Smooth muscle cell (in vitro differentiated cells): Measurements from ENCODE around the gene ADCY2. TPM values are rescaled to one million over a fixed set of nuclear protein-coding genes. Genes with fewer than 3 reads are reported as not detected.

ENCODE experiments used
- DNase-seq: peaks from one replicate; lab custom pipeline; 2025; ENCODE audit not compliant: unreplicated experiment; lab: John Stamatoyannopoulos, UW
- H2AFZ ChIP-seq: fragments of 200-600 bp; sonication (generic); 2 replicates; pipeline ENCODE4 v1.6.0; 2016; ENCODE audit warnings: antibody characterized with exemption, low read depth, mild to moderate bottlenecking
- H3F3A ChIP-seq: fragments of 200-600 bp; sonication (generic); 2 replicates; pipeline ENCODE4 v1.6.0; 2017; ENCODE audit warnings: antibody characterized with exemption, low read depth
- H3K27ac ChIP-seq: fragments of 200-600 bp; sonication (generic); 2 replicates; pipeline ENCODE4 v1.5.1; 2016; ENCODE audit warnings: low read depth, mild to moderate bottlenecking
- H3K27me3 ChIP-seq: fragments of 200-600 bp; sonication (generic); 2 replicates; pipeline ENCODE4 v1.6.1; 2016; ENCODE audit warnings: low read depth, mild to moderate bottlenecking
- H3K36me3 ChIP-seq: fragments of 200-600 bp; sonication (generic); 2 replicates; pipeline ENCODE4 v1.5.1; 2016; ENCODE audit warnings: low read depth
- H3K4me1 ChIP-seq: fragments of 200-600 bp; sonication (generic); 2 replicates; pipeline ENCODE4 v1.5.1; 2016; ENCODE audit warnings: low read depth
- H3K4me2 ChIP-seq: fragments of 200-600 bp; sonication (generic); 2 replicates; pipeline ENCODE4 v1.6.0; 2016; ENCODE audit warnings: mild to moderate bottlenecking
- H3K4me3 ChIP-seq: fragments of 200-600 bp; sonication (generic); 2 replicates; pipeline ENCODE4 v1.5.1; 2016; ENCODE audit warnings: mild to moderate bottlenecking
- H3K79me2 ChIP-seq: fragments of 200-600 bp; sonication (generic); 2 replicates; pipeline ENCODE4 v1.6.0; 2016; ENCODE audit warnings: low read depth, mild to moderate bottlenecking
- H3K9ac ChIP-seq: fragments of 200-600 bp; sonication (generic); 2 replicates; pipeline ENCODE4 v1.6.0; 2016; ENCODE audit warnings: low read depth
- H3K9me3 ChIP-seq: fragments of 200-600 bp; sonication (generic); replicated peaks from 2 replicates; pipeline ENCODE4 v1.5.1; 2016; ENCODE audit warnings: low read depth
- H4K20me1 ChIP-seq: fragments of 200-600 bp; sonication (generic); 2 replicates; pipeline ENCODE4 v1.6.0; 2016; ENCODE audit warnings: low read depth
- WGBS: methylation state at CpG from one replicate; pipeline ENCODE4 v1.1.7; 2016; ENCODE audit warnings: low lambda C conversion rate; 5-methylcytosine and 5-hydroxymethylcytosine counted together
- polyA plus RNA-seq: library from polyadenylated mRNA; unstranded; fragments of >200 nt; fragmentation: Nextera tagmentation; extraction: Ambion mirVana; gene quantifications from 2 replicates; pipeline ENCODE4 v1.2.1, GENCODE V29; 2016
- total RNA-seq: library from RNA; depleted of rRNA; stranded (reverse); fragments of >200 nt; gene quantifications from 2 replicates; pipeline ENCODE4 v1.2.3, GENCODE V29; 2014
- TF ChIP-seq, protein P1 (sequence below): fragments of 200-600 bp; sonication (generic); IDR thresholded peaks from 2 replicates; pipeline ENCODE4 v1.5.1; 2017; ENCODE audit warnings: borderline replicate concordance, mild to moderate bottlenecking, antibody characterized with exemption; ENCODE audit not compliant: insufficient read depth, poor library complexity, severe bottlenecking

Gene ADCY2
- total and polyA plus RNA-seq, 2 experiments from 2014 or later = 2.8 to 8.0 TPM

DNA sequence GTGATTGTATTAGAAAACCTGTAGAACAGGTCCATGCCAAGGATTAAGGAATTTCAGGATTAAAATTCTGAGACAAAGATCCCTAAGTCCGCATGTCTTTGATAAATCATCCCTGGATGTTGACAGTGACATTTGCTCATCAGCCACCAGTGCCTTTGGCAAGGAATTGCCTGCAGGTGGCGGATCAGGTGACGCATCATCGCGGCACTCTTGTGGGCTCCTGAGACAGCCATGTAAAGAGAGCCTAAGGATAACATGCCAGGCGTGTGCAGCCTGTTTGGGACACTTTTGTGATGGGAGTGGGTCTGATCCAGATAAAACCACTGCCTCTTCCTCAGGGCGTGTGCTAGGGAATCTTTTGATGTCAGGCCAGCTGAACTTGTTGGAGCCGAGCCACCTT, 40.6 kb downstream of the ADCY2 start:
- Histone ChIP-seq H3F3A (no peaks in the 10 kb centered on the region), H3K27ac (no peak overlapping the region), H3K4me3 (no peak overlapping the region), H3K79me2 (no peaks in the 10 kb centered on the region), H3K27me3 (no peaks in the 10 kb centered on the region), H3K4me2 (no peak overlapping the region), H4K20me1 (no peaks in the 10 kb centered on the region), H3K9ac (no peak overlapping the region), H3K9me3 (no peaks in the 10 kb centered on the region), H3K4me1 (no peaks in the 10 kb centered on the region), H3K36me3 (no peaks in the 10 kb centered on the region), H2AFZ (no peak overlapping the region)
- 88% methylated on average over 8 of the region's 8 CpGs for WGBS
- no peak for DNase-seq
- TF ChIP-seq, protein P1, sequence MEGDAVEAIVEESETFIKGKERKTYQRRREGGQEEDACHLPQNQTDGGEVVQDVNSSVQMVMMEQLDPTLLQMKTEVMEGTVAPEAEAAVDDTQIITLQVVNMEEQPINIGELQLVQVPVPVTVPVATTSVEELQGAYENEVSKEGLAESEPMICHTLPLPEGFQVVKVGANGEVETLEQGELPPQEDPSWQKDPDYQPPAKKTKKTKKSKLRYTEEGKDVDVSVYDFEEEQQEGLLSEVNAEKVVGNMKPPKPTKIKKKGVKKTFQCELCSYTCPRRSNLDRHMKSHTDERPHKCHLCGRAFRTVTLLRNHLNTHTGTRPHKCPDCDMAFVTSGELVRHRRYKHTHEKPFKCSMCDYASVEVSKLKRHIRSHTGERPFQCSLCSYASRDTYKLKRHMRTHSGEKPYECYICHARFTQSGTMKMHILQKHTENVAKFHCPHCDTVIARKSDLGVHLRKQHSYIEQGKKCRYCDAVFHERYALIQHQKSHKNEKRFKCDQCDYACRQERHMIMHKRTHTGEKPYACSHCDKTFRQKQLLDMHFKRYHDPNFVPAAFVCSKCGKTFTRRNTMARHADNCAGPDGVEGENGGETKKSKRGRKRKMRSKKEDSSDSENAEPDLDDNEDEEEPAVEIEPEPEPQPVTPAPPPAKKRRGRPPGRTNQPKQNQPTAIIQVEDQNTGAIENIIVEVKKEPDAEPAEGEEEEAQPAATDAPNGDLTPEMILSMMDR = no peak

DNA sequence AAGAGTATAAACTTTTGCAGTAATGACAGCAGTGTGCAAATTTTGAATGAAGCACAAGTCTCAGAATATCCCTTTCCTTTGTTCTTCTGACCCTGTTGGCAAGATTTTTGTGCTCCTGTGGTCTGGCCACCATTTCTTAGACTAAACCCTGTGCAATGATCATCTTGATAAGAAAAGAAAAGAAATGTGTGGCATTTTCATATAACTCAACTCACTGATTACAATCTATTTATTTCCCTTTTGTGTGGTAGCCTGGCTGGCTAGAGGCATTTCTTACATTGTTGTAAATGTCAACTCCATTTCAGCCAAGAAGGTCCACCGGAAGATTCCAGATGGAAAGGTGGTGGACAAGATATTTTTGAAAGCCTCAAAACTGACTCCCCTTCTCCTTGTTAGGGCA, 41.9 kb downstream of the ADCY2 start:
- H2AFZ ChIP-seq = no peak overlapping the region
- 89% methylated on average over 1 of the region's 1 CpG for WGBS
- H3K4me3 ChIP-seq = no peak overlapping the region
- no peak overlapping the region for H3K9ac ChIP-seq
- no peak overlapping the region for H3K27ac ChIP-seq
- TF ChIP-seq, protein P1 = no peak
- H3K4me2 ChIP-seq = no peak overlapping the region
- H3K27me3 ChIP-seq = no peaks in the 10 kb centered on the region
- no peak for DNase-seq
- no peaks in the 10 kb centered on the region for H4K20me1 ChIP-seq
- no peaks in the 10 kb centered on the region for H3K9me3 ChIP-seq
- H3F3A ChIP-seq = no peaks in the 10 kb centered on the region
- no peaks in the 10 kb centered on the region for H3K79me2 ChIP-seq
- H3K4me1 ChIP-seq = no peaks in the 10 kb centered on the region
- no peaks in the 10 kb centered on the region for H3K36me3 ChIP-seq

DNA sequence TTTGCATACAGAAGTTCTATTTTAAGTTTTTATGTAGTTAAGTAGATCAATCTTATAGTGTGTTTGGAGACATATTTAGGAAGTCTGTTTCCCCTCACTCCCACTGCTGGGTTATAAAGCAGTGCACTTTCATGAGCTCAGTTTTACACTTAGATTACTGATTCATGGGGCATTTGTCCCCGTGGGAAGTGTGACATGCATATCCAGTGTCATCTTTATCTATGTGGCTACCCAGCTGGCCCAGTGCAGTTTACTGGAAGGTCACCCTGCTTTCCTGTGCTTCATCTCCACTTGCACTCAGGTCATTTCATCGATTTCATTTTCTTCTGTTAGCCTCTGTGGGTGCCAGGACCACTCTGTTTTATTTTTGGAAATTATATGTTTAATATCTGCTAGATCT, 49.1 kb downstream of the ADCY2 start:
- no peaks in the 10 kb centered on the region for H4K20me1 ChIP-seq
- H3K9ac ChIP-seq = no peak overlapping the region
- no peaks in the 10 kb centered on the region for H3K36me3 ChIP-seq
- H3K27me3 ChIP-seq = no peaks in the 10 kb centered on the region
- DNase-seq = no peak
- no peak overlapping the region for H2AFZ ChIP-seq
- H3K9me3 ChIP-seq = no peaks in the 10 kb centered on the region
- H3K4me1 ChIP-seq = no peaks in the 10 kb centered on the region
- no peak overlapping the region for H3K4me3 ChIP-seq
- no peaks in the 10 kb centered on the region for H3K79me2 ChIP-seq
- TF ChIP-seq, protein P1 = no peak
- no peaks in the 10 kb centered on the region for H3F3A ChIP-seq
- H3K4me2 ChIP-seq = no peak overlapping the region
- no peak overlapping the region for H3K27ac ChIP-seq
- 50% methylated on average over 2 of the region's 2 CpGs for WGBS

DNA sequence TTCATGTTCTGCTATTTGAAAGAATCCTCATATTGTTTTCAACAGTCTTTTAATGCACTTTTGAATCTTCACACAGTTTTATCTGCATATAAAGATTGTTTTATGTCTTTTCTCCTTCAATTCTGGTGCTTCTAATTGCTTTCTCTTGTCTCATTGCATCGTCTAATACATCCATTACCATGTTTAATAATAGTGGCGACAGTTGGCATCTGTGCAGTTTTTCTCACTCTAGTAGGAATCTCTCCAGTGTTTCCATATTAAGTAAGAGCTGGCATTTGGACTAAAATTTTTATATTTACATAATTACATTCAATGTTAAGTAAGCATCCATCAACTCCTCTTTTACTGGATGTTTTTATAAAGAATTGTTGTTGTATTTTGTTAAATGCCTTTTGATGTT, 49.9 kb downstream of the ADCY2 start:
- H3K4me3 ChIP-seq = no peak overlapping the region
- H3K4me1 ChIP-seq = no peaks in the 10 kb centered on the region
- no peaks in the 10 kb centered on the region for H3F3A ChIP-seq
- H3K27me3 ChIP-seq = no peaks in the 10 kb centered on the region
- no peaks in the 10 kb centered on the region for H3K36me3 ChIP-seq
- no peaks in the 10 kb centered on the region for H3K9me3 ChIP-seq
- no peak overlapping the region for H3K4me2 ChIP-seq
- no peak for DNase-seq
- 94% methylated on average over 2 of the region's 2 CpGs for WGBS
- H3K27ac ChIP-seq = no peak overlapping the region
- TF ChIP-seq, protein P1 = no peak
- H3K9ac ChIP-seq = no peak overlapping the region
- H4K20me1 ChIP-seq = no peaks in the 10 kb centered on the region
- H2AFZ ChIP-seq = no peak overlapping the region
- no peaks in the 10 kb centered on the region for H3K79me2 ChIP-seq
